HCT116 (cell line): ENCODE results near the gene NXPE3. TPM values are rescaled to one million over a fixed set of nuclear protein-coding genes. Genes with fewer than 3 reads are reported as not detected.

Experiments used
- ATAC-seq: fragments of 200-7000 bp; cut with Tn5 transposase; 2 replicates; pipeline ENCODE4 v1.9.1; 2020; ENCODE audit warnings: mild to moderate bottlenecking, moderate library complexity
- BruUV-seq: library from RNA; stranded (reverse); fragments of 400-500 nt; replicated peaks from 2 replicates; lab custom pipeline; 2021; lab: Mats Ljungman, UMichigan
- CTCF ChIA-PET: fragments of 300-600 bp; sonication (Branson Sonifier 250); formaldehyde crosslinking; loops from one replicate; lab custom pipeline; 2021; ENCODE audit warnings: antibody characterized with exemption; lab: Charles Lee
- POLR2A ChIA-PET: fragments of 300-600, 350-600 bp; sonication (Branson Sonifier 250); formaldehyde crosslinking; loops from one replicate; lab custom pipeline; 2021; ENCODE audit warnings: antibody characterized with exemption; lab: Charles Lee
- RAD21 ChIA-PET, 2 experiments: fragments of 300-600 bp; sonication (Branson Sonifier 250); formaldehyde crosslinking; loops; one replicate each; lab custom pipeline; 2023; ENCODE audit warnings: low total read pairs in 2 of 2; ENCODE audit not compliant: uncharacterized antibody in 2 of 2, unreplicated experiment in 2 of 2, low non-redundant PET in 1 of 2; lab: Charles Lee
- DNase-seq: peaks from one replicate; pipeline ENCODE4 v3.0.0-alpha.2; 2010; ENCODE audit warnings: low read depth, low spot score
- H2AFZ ChIP-seq: fragments of 200-600 bp; shearing (Covaris generic), sonication (generic); 2 replicates; pipeline ENCODE4 v1.6.1; 2017; ENCODE audit warnings: low read depth, mixed run types, mixed read lengths, antibody characterized with exemption, low read length; ENCODE audit not compliant: poor library complexity, severe bottlenecking
- H3K27ac ChIP-seq: 2 replicates; pipeline ENCODE4 v1.5.1; 2012; ENCODE audit warnings: low read depth, low read length
- H3K27me3 ChIP-seq: fragments of 200-600 bp; sonication (generic); 2 replicates; pipeline ENCODE4 v1.6.1; 2016; ENCODE audit warnings: mixed run types, low read length, mixed read lengths; ENCODE audit not compliant: insufficient read depth
- H3K36me3 ChIP-seq, 2 experiments: fragments of 200-500 bp in 1 of 2; fragments of 200-600 bp in 1 of 2; sonication (Bioruptor generic) in 1 of 2; sonication (generic) in 1 of 2; 2 replicates each; pipeline versions ENCODE4 v1.5.1 to v1.6.1; 2014 to 2016; ENCODE audit warnings: low read length in 2 of 2, inconsistent platforms in 1 of 2, mixed read lengths in 1 of 2, mixed run types in 1 of 2; ENCODE audit not compliant: insufficient read depth in 2 of 2, control insufficient read depth in 1 of 2
- H3K4me1 ChIP-seq, 2 experiments: fragments of 200-600 bp in 1 of 2; sonication (generic) in 1 of 2; 2 replicates each; pipeline versions ENCODE4 v1.5.1 to v1.6.1; 2012 to 2017; ENCODE audit warnings: low read length in 2 of 2, inconsistent platforms in 1 of 2, mild to moderate bottlenecking in 1 of 2, mixed read lengths in 1 of 2, mixed run types in 1 of 2, moderate library complexity in 1 of 2; ENCODE audit not compliant: insufficient read depth in 2 of 2, control insufficient read depth in 1 of 2
- H3K4me2 ChIP-seq: fragments of 200-600 bp; sonication (generic); 2 replicates; pipeline ENCODE4 v1.6.1; 2017; ENCODE audit warnings: mixed run types, low read length, mixed read lengths
- H3K4me3 ChIP-seq, 2 experiments: fragments of 200-600 bp in 1 of 2; sonication (generic) in 1 of 2; replicated peaks in 1 of 2; 2 replicates each; pipeline ENCODE4 v1.5.1; 2011 to 2016; ENCODE audit warnings: low read length in 2 of 2, control low read depth in 1 of 2, low read depth in 1 of 2, mild to moderate bottlenecking in 1 of 2, mixed read lengths in 1 of 2, mixed run types in 1 of 2
- H3K79me2 ChIP-seq: fragments of 200-600 bp; sonication (generic); 2 replicates; pipeline ENCODE4 v1.6.1; 2017; ENCODE audit warnings: mild to moderate bottlenecking, mixed run types, low read length, moderate library complexity, mixed read lengths; ENCODE audit not compliant: insufficient read depth
- H3K9ac ChIP-seq: fragments of 200-600 bp; sonication (generic); 2 replicates; pipeline ENCODE4 v1.6.1; 2016; ENCODE audit warnings: low read length, mixed read lengths
- H3K9me2 ChIP-seq: fragments of 200-600 bp; sonication (generic), shearing (Covaris generic); 2 replicates; pipeline ENCODE4 v1.6.1; 2017; ENCODE audit warnings: mixed run types, mild to moderate bottlenecking, moderate library complexity; ENCODE audit not compliant: insufficient read depth
- H3K9me3 ChIP-seq, 2 experiments: fragments of 200-500 bp in 1 of 2; fragments of 200-600 bp in 1 of 2; sonication (Bioruptor generic) in 1 of 2; sonication (generic) in 1 of 2; 2 replicates each; pipeline ENCODE4 v1.6.1; 2014 to 2017; ENCODE audit warnings: low read length in 2 of 2, mixed read lengths in 2 of 2, inconsistent platforms in 1 of 2, low read depth in 1 of 2, mild to moderate bottlenecking in 1 of 2, mixed run types in 1 of 2, moderate library complexity in 1 of 2; ENCODE audit not compliant: control insufficient read depth in 1 of 2, insufficient read depth in 1 of 2
- H4K20me1 ChIP-seq: fragments of 200-600 bp; sonication (generic), shearing (Covaris generic); 2 replicates; pipeline ENCODE4 v1.6.1; 2017; ENCODE audit warnings: mixed run types, mild to moderate bottlenecking, moderate library complexity; ENCODE audit not compliant: insufficient read depth
- CBX3 ChIP-seq: IDR thresholded peaks from 2 replicates; pipeline ENCODE4 v1.6.1; 2012; ENCODE audit warnings: low read depth
- CEBPB ChIP-seq: IDR thresholded peaks from 2 replicates; pipeline ENCODE4 v1.6.1; 2012; ENCODE audit warnings: low read depth
- EGR1 ChIP-seq: IDR thresholded peaks from 2 replicates; pipeline ENCODE4 v1.6.1; 2012; ENCODE audit warnings: low read depth
- ELF1 ChIP-seq: IDR thresholded peaks from 2 replicates; pipeline ENCODE4 v1.6.1; 2012; ENCODE audit warnings: low read depth, borderline replicate concordance
- EZH2 ChIP-seq: fragments of 200-600 bp; sonication (generic); IDR thresholded peaks from 2 replicates; pipeline ENCODE4 v1.6.1; 2017; ENCODE audit warnings: antibody characterized with exemption, mixed run types
- EZH2phosphoT487 ChIP-seq: fragments of 200-600 bp; IDR thresholded peaks from 2 replicates; pipeline ENCODE4 v1.6.1; 2018; ENCODE audit warnings: antibody characterized with exemption, borderline replicate concordance
- FOSL1 ChIP-seq: IDR thresholded peaks from 2 replicates; pipeline ENCODE4 v1.6.1; 2012; ENCODE audit warnings: low read depth
- JUND ChIP-seq: IDR thresholded peaks from 2 replicates; pipeline ENCODE4 v1.6.1; 2012
- POLR2A ChIP-seq: IDR thresholded peaks from 2 replicates; pipeline ENCODE4 v1.7.0; 2011; ENCODE audit warnings: borderline replicate concordance; ENCODE audit not compliant: insufficient read depth, insufficient read length; ENCODE audit errors: extremely low read depth
- POLR2AphosphoS5 ChIP-seq: IDR thresholded peaks from 2 replicates; pipeline ENCODE4 v1.6.1; 2011; ENCODE audit warnings: mild to moderate bottlenecking, low read depth, low read length, moderate library complexity
- RAD21 ChIP-seq: IDR thresholded peaks from 2 replicates; pipeline ENCODE4 v1.6.1; 2012; ENCODE audit warnings: low read depth, mild to moderate bottlenecking
- SIN3A ChIP-seq: IDR thresholded peaks from 2 replicates; pipeline ENCODE4 v1.6.1; 2012; ENCODE audit warnings: low read depth
- SP1 ChIP-seq: IDR thresholded peaks from 2 replicates; pipeline ENCODE4 v1.6.1; 2012; ENCODE audit warnings: low read depth
- TCF7L2 ChIP-seq: IDR thresholded peaks from 2 replicates; pipeline ENCODE4 v1.7.0; 2011; ENCODE audit warnings: borderline replicate concordance, inconsistent platforms; ENCODE audit not compliant: insufficient read depth, insufficient read length; ENCODE audit errors: extremely low read depth
- ZNF274 ChIP-seq: fragments of 200-500 bp; sonication (Bioruptor generic); IDR thresholded peaks from 2 replicates; pipeline ENCODE4 v1.6.1; 2014; ENCODE audit warnings: mild to moderate bottlenecking, low read depth, low read length, inconsistent platforms
- intact Hi-C: fragments of 100-400 bp; cut with micrococcal nuclease; formaldehyde crosslinking; loops from 2 replicates; pipeline ENCODE4 v1.10.0; 2022
- total RNA-seq: library from RNA; stranded (reverse); gene quantifications from one replicate; pipeline ENCODE4 v1.2.1, GENCODE V29; 2021; ENCODE audit not compliant: unreplicated experiment
- TF ChIP-seq, protein P1 (sequence below): IDR thresholded peaks from 2 replicates; pipeline ENCODE4 v1.6.1; 2012
- TF ChIP-seq, protein P2 (sequence below): IDR thresholded peaks from 2 replicates; pipeline ENCODE4 v1.6.1; 2012
- TF ChIP-seq, protein P3 (sequence below): IDR thresholded peaks from 2 replicates; pipeline ENCODE4 v1.6.1; 2012; ENCODE audit warnings: low read depth
- TF ChIP-seq, protein P4 (sequence below): IDR thresholded peaks from 2 replicates; pipeline ENCODE4 v1.6.1; 2011; ENCODE audit warnings: mild to moderate bottlenecking, low read length, moderate library complexity; ENCODE audit not compliant: insufficient replicate concordance; ENCODE audit errors: extremely low read depth

Gene NXPE3
- total RNA-seq, 1 experiment from 2014 or later, result 4.3 TPM

DNA sequence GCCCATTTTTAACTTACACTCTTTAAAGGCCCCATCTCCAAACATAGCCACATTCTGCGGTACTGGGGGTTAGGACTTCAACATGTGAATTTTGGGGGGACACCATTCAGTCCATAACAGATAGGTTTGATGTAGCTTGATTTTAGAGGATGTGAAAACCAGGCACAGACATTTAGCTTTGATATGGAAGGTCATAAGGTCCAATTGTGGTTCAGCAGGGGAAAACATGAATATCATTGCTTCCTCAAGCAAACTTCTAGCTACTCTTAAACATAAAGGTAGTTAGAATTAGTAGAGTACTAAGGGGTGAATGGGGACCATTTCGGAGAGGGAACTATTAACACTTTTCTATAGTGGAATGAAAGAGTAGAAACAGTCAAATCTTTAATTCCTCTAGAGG, 56.7 kb downstream of the NXPE3 start:
- ChIA-PET RAD21 (no interaction called here), POLR2A (interaction anchor here (2.4 kb wide), 1 partner anchor 13 kb away, joined by 13 read pairs; the partner anchor contains the start of gene NFKBIZ), CTCF (no interaction called here)
- H4K20me1 ChIP-seq, result no peaks in the 10 kb centered on the region
- no peak overlapping the region for H3K9ac ChIP-seq
- DNase-seq, result no peak
- TF ChIP-seq ZNF274 (no peak), POLR2A (no peak), EGR1 (no peak), SIN3A (no peak), RAD21 (no peak), SP1 (no peak), CBX3 (no peak), POLR2AphosphoS5 (no peak), EZH2 (no peak), TCF7L2 (no peak), CEBPB (no peak), ELF1 (no peak), FOSL1 (no peak), EZH2phosphoT487 (no peak), JUND (no peak)
- TF ChIP-seq, protein P1, sequence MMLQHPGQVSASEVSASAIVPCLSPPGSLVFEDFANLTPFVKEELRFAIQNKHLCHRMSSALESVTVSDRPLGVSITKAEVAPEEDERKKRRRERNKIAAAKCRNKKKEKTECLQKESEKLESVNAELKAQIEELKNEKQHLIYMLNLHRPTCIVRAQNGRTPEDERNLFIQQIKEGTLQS, result no peak
- TF ChIP-seq, protein P2, sequence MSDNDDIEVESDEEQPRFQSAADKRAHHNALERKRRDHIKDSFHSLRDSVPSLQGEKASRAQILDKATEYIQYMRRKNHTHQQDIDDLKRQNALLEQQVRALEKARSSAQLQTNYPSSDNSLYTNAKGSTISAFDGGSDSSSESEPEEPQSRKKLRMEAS, result no peak
- TF ChIP-seq, protein P3, sequence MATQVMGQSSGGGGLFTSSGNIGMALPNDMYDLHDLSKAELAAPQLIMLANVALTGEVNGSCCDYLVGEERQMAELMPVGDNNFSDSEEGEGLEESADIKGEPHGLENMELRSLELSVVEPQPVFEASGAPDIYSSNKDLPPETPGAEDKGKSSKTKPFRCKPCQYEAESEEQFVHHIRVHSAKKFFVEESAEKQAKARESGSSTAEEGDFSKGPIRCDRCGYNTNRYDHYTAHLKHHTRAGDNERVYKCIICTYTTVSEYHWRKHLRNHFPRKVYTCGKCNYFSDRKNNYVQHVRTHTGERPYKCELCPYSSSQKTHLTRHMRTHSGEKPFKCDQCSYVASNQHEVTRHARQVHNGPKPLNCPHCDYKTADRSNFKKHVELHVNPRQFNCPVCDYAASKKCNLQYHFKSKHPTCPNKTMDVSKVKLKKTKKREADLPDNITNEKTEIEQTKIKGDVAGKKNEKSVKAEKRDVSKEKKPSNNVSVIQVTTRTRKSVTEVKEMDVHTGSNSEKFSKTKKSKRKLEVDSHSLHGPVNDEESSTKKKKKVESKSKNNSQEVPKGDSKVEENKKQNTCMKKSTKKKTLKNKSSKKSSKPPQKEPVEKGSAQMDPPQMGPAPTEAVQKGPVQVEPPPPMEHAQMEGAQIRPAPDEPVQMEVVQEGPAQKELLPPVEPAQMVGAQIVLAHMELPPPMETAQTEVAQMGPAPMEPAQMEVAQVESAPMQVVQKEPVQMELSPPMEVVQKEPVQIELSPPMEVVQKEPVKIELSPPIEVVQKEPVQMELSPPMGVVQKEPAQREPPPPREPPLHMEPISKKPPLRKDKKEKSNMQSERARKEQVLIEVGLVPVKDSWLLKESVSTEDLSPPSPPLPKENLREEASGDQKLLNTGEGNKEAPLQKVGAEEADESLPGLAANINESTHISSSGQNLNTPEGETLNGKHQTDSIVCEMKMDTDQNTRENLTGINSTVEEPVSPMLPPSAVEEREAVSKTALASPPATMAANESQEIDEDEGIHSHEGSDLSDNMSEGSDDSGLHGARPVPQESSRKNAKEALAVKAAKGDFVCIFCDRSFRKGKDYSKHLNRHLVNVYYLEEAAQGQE, result no peak
- TF ChIP-seq, protein P4, sequence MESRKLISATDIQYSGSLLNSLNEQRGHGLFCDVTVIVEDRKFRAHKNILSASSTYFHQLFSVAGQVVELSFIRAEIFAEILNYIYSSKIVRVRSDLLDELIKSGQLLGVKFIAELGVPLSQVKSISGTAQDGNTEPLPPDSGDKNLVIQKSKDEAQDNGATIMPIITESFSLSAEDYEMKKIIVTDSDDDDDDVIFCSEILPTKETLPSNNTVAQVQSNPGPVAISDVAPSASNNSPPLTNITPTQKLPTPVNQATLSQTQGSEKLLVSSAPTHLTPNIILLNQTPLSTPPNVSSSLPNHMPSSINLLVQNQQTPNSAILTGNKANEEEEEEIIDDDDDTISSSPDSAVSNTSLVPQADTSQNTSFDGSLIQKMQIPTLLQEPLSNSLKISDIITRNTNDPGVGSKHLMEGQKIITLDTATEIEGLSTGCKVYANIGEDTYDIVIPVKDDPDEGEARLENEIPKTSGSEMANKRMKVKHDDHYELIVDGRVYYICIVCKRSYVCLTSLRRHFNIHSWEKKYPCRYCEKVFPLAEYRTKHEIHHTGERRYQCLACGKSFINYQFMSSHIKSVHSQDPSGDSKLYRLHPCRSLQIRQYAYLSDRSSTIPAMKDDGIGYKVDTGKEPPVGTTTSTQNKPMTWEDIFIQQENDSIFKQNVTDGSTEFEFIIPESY, result no peak
- H3K9me2 ChIP-seq, result no peaks in the 10 kb centered on the region
- intact Hi-C loops, result no loop called here
- no peaks in the 10 kb centered on the region for H3K36me3 ChIP-seq
- H3K4me3 ChIP-seq, result no peak overlapping the region
- H3K4me1 ChIP-seq, result no peaks in the 10 kb centered on the region
- H3K79me2 ChIP-seq, result no peaks in the 10 kb centered on the region
- BruUV-seq, result no TSS peak
- H3K4me2 ChIP-seq, result no peak overlapping the region
- H3K27ac ChIP-seq, result no peak overlapping the region
- H2AFZ ChIP-seq, result no peak overlapping the region
- no peaks in the 10 kb centered on the region for H3K27me3 ChIP-seq
- no peak for ATAC-seq
- no peaks in the 10 kb centered on the region for H3K9me3 ChIP-seq
